ENCODE data around the gene CYP4B1.

The CYP4B1 gene

GRCh38 chr1:46807046-46807972, 8.5 kb downstream of the CYP4B1 start:
- Histone ChIP-seq H3K36me3 (ENCODE audit: insufficient read depth, low read length) (no peaks in the 10 kb centered on the region), H3K4me3 (no peak overlapping the region), H3K9ac (ENCODE audit: insufficient read length) (no peak overlapping the region), H3K27ac (no peak overlapping the region), H3K9me3 (ENCODE audit: low read depth, low read length) (no peaks in the 10 kb centered on the region)
- TF ChIP-seq EZH2 (IDR thresholded peaks at IDR 0.05) = no peak
- no peak for TF ChIP-seq POLR2AphosphoS5 (IDR thresholded peaks at IDR 0.05; ENCODE audit: borderline replicate concordance, low read depth, low read length)
- no peak for TF ChIP-seq FOXP2 (optimal IDR thresholded peaks at IDR 0.05; ENCODE audit: control extremely low read depth, extremely low read length, insufficient read depth)
- DNase-seq (ENCODE audit: low read depth, low spot score) = no peak

GRCh38 chr1:46809071-46809470, 10.2 kb downstream of the CYP4B1 start:
- H3K27ac ChIP-seq = no peak overlapping the region
- TF ChIP-seq FOXP2 (optimal IDR thresholded peaks at IDR 0.05; ENCODE audit: control extremely low read depth, extremely low read length, insufficient read depth) (no peak), POLR2AphosphoS5 (IDR thresholded peaks at IDR 0.05; ENCODE audit: borderline replicate concordance, low read depth, low read length) (no peak), EZH2 (IDR thresholded peaks at IDR 0.05) (no peak)
- H3K9me3 ChIP-seq (ENCODE audit: low read depth, low read length) = no peaks in the 10 kb centered on the region
- no peak overlapping the region for H3K4me3 ChIP-seq
- H3K36me3 ChIP-seq (ENCODE audit: insufficient read depth, low read length) = no peaks in the 10 kb centered on the region
- H3K9ac ChIP-seq (ENCODE audit: insufficient read length) = no peak overlapping the region
- no peak for DNase-seq (ENCODE audit: low read depth, low spot score)

DNA sequence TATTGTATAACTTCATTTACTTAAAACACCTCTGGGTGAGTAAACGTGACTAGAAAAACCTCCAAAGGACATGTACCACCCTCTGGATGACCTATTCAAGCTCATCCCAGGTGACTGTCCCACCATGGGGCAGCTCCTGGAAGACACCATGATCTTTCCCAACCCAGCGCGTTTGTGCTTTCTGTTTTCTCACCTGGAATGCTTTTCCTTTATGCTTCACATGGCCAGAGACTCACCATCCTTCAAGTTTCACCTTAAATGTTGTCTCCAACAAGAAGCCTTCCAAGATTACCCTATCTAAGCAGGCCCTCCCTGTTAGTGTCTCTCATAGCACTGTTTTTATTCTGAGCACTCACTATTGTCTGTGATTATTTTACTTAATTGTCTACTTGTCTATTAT, 11.1 kb downstream of the CYP4B1 start:
- no peak for TF ChIP-seq FOXP2 (optimal IDR thresholded peaks at IDR 0.05; ENCODE audit: control extremely low read depth, extremely low read length, insufficient read depth)
- no peak for TF ChIP-seq EZH2 (IDR thresholded peaks at IDR 0.05)
- TF ChIP-seq POLR2AphosphoS5 (IDR thresholded peaks at IDR 0.05; ENCODE audit: borderline replicate concordance, low read depth, low read length) = no peak
- H3K9ac ChIP-seq (ENCODE audit: insufficient read length) = no peak overlapping the region
- no peak overlapping the region for H3K4me3 ChIP-seq
- DNase-seq (ENCODE audit: low read depth, low spot score) = no peak
- H3K27ac ChIP-seq = no peak overlapping the region
- no peaks in the 10 kb centered on the region for H3K9me3 ChIP-seq (ENCODE audit: low read depth, low read length)
- H3K36me3 ChIP-seq (ENCODE audit: insufficient read depth, low read length) = no peaks in the 10 kb centered on the region

DNA sequence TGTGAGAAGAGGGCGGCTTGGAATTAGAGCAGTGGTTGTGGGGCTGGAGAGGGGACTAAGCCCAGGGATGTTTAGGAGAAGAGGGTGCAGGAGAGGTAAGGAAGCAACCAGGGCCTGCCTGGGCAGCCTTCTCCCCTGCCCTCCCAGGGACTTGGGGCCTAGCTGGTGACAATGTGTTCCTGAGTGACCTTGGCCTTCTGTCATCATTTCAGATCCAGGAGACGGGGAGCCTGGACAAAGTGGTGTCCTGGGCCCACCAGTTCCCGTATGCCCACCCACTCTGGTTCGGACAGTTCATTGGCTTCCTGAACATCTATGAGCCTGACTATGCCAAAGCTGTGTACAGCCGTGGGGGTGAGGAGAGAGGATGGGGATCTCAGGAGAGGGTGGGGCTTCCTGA, 11.8 kb downstream of the CYP4B1 start:
- H3K4me3 ChIP-seq = no peak overlapping the region
- H3K9me3 ChIP-seq (ENCODE audit: low read depth, low read length) = no peaks in the 10 kb centered on the region
- TF ChIP-seq EZH2 (IDR thresholded peaks at IDR 0.05) (no peak), POLR2AphosphoS5 (IDR thresholded peaks at IDR 0.05; ENCODE audit: borderline replicate concordance, low read depth, low read length) (no peak), FOXP2 (optimal IDR thresholded peaks at IDR 0.05; ENCODE audit: control extremely low read depth, extremely low read length, insufficient read depth) (no peak)
- no peak overlapping the region for H3K9ac ChIP-seq (ENCODE audit: insufficient read length)
- no peak for DNase-seq (ENCODE audit: low read depth, low spot score)
- no peaks in the 10 kb centered on the region for H3K36me3 ChIP-seq (ENCODE audit: insufficient read depth, low read length)
- no peak overlapping the region for H3K27ac ChIP-seq

GRCh38 chr1:46811053-46811452, 12.2 kb downstream of the CYP4B1 start:
- no peak overlapping the region for H3K27ac ChIP-seq
- H3K9me3 ChIP-seq (ENCODE audit: low read depth, low read length) = no peaks in the 10 kb centered on the region
- no peaks in the 10 kb centered on the region for H3K36me3 ChIP-seq (ENCODE audit: insufficient read depth, low read length)
- TF ChIP-seq EZH2 (IDR thresholded peaks at IDR 0.05) (no peak), FOXP2 (optimal IDR thresholded peaks at IDR 0.05; ENCODE audit: control extremely low read depth, extremely low read length, insufficient read depth) (no peak)
- DNase-seq (ENCODE audit: low read depth, low spot score) = no peak
- no peak overlapping the region for H3K4me3 ChIP-seq
- no peak overlapping the region for H3K9ac ChIP-seq (ENCODE audit: insufficient read length)

- H3K27ac ChIP-seq = no peak overlapping the region
- TF ChIP-seq FOXP2 (optimal IDR thresholded peaks at IDR 0.05; ENCODE audit: control extremely low read depth, extremely low read length, insufficient read depth) (no peak), EZH2 (IDR thresholded peaks at IDR 0.05) (no peak), POLR2AphosphoS5 (IDR thresholded peaks at IDR 0.05; ENCODE audit: borderline replicate concordance, low read depth, low read length) (no peak)
- H3K36me3 ChIP-seq (ENCODE audit: insufficient read depth, low read length) = no peaks in the 10 kb centered on the region
- H3K9me3 ChIP-seq (ENCODE audit: low read depth, low read length) = no peaks in the 10 kb centered on the region
- no peak overlapping the region for H3K4me3 ChIP-seq
- no peak overlapping the region for H3K9ac ChIP-seq (ENCODE audit: insufficient read length)
- no peak for DNase-seq (ENCODE audit: low read depth, low spot score)
These were observed 13.5 kb downstream of the CYP4B1 start for GRCh38 chr1:46812065-46812963.

DNA sequence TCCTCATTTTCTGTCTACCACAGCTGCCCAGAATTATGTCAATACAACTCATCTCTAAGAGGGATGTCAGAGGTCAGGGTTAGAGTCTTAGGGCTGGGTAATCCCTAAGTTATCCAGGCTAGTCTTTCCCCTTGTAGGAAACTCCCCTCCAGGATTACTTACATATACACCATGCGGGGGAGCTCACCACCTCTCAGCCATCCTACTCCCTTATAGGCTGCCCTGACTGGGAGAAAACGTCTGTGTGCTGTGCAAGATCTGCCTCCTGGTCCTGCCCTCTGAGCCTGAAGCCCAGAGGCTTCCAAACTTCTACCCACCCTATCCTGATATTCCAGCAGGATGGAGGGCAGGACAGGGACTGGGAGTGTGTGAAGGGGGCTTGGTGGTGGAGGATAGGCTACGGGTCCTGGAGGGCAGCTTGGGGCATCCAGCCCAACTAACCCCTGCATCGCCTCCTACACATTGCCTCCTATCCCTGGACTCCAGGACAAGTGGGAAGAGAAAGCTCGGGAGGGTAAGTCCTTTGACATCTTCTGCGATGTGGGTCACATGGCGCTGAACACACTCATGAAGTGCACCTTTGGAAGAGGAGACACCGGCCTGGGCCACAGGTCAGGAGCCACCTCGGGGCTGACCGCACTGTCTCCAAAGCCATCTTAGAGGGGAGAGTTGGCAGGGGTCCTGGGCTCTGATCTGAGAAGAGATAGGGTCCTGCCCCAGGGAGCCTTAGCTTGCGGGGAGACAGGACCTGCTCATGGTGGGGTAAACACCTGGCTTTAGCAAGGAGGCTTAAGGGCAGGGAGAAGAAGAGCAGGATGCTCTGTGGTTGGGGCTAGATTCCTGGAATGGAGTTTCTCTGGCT, 14.4 kb downstream of the CYP4B1 start:
- DNase-seq (ENCODE audit: low read depth, low spot score) = no peak
- H3K36me3 ChIP-seq (ENCODE audit: insufficient read depth, low read length) = no peaks in the 10 kb centered on the region
- TF ChIP-seq FOXP2 (optimal IDR thresholded peaks at IDR 0.05; ENCODE audit: control extremely low read depth, extremely low read length, insufficient read depth) = no peak
- no peak for TF ChIP-seq POLR2AphosphoS5 (IDR thresholded peaks at IDR 0.05; ENCODE audit: borderline replicate concordance, low read depth, low read length)
- no peak for TF ChIP-seq EZH2 (IDR thresholded peaks at IDR 0.05)

More for the DNA sequence above, 14.4 kb downstream of the CYP4B1 start:
- Histone ChIP-seq H3K9ac (ENCODE audit: insufficient read length) (no peak overlapping the region), H3K27ac (no peak overlapping the region), H3K9me3 (ENCODE audit: low read depth, low read length) (no peaks in the 10 kb centered on the region), H3K4me3 (no peak overlapping the region)

All from SK-N-MC (cell line).